GM12864 (cell line): Measurements from ENCODE around the gene ARHGAP42.

ENCODE experiments used
- DNase-seq: peaks from one replicate; pipeline ENCODE4 v3.0.0-alpha.2; 2011; ENCODE audit warnings: low read depth
- H3K4me3 ChIP-seq: 2 replicates; pipeline ENCODE4 v1.5.1; 2011; ENCODE audit warnings: mild to moderate bottlenecking, low read depth, low read length, control low read depth
- TF ChIP-seq, protein P1 (sequence below): IDR thresholded peaks from 2 replicates; pipeline ENCODE4 v1.5.1; 2011; ENCODE audit warnings: low read depth, mild to moderate bottlenecking, moderate library complexity, low read length, control low read depth, inconsistent platforms; ENCODE audit errors: missing control alignments

The ARHGAP42 gene

GRCh38 chr11:101032991-101033390 lies 345.9 kb downstream of the ARHGAP42 start:
- TF ChIP-seq, protein P1, sequence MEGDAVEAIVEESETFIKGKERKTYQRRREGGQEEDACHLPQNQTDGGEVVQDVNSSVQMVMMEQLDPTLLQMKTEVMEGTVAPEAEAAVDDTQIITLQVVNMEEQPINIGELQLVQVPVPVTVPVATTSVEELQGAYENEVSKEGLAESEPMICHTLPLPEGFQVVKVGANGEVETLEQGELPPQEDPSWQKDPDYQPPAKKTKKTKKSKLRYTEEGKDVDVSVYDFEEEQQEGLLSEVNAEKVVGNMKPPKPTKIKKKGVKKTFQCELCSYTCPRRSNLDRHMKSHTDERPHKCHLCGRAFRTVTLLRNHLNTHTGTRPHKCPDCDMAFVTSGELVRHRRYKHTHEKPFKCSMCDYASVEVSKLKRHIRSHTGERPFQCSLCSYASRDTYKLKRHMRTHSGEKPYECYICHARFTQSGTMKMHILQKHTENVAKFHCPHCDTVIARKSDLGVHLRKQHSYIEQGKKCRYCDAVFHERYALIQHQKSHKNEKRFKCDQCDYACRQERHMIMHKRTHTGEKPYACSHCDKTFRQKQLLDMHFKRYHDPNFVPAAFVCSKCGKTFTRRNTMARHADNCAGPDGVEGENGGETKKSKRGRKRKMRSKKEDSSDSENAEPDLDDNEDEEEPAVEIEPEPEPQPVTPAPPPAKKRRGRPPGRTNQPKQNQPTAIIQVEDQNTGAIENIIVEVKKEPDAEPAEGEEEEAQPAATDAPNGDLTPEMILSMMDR = no peak
- no peak for DNase-seq
- H3K4me3 ChIP-seq = no peak overlapping the region

- H3K4me3 ChIP-seq = no peak overlapping the region
- no peak for DNase-seq
- TF ChIP-seq, protein P1 = no peak
Measured at GRCh38 chr11:101034076-101034475, 347.0 kb downstream of the ARHGAP42 start.

GRCh38 chr11:101035872-101036271 lies 348.8 kb downstream of the ARHGAP42 start:
- no peak overlapping the region for H3K4me3 ChIP-seq
- no peak for DNase-seq
- TF ChIP-seq, protein P1 = no peak
